ENCODE data around the gene ACTG2. TPM values are rescaled to one million over a fixed set of nuclear protein-coding genes. Genes with fewer than 3 reads are reported as not detected.

Gene ACTG2
- total and polyA plus RNA-seq, 4 donors: 5.3 to 21.0 (median 6.2) TPM

DNA sequence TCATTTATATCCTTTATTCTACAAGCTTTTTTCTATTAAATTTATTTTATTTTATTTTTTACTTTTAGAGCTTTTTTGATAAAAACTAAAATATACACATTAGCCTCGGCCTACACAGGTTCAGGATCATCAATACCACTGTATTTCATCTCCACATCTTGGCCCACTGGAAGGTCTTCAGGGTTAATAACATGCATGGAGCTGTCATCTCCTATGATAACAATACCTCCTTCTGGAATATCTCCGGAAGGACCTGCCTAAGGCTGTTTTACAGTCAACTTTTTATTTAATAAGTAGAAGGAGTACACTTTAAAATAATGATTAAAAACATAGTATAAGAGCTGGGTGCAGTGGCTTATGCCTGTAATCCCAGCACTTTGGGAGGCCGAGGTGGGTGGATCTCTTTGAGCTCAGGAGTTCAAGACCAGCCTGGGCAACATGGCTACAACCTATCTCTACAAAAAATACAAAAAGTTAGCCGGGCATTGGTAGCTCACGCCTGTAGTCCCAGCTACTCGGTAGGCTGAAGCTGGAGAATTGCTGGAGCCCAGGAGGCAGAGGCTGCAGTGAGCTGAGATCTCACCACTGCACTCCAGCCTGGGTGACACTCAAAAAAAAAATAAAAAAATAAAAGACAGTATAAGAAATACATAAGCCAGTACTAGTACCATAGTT, 18.2 kb downstream of the ACTG2 start:
- H3K27me3 ChIP-seq (ENCODE audit: control insufficient read depth, insufficient read depth, low read length): no peaks in the 10 kb centered on the region
- H3K36me3 ChIP-seq (ENCODE audit: control insufficient read depth, insufficient read depth, low read length): no peaks in the 10 kb centered on the region
- H3K27ac ChIP-seq (ENCODE audit: low read depth, low read length): no peak overlapping the region
- no peaks in the 10 kb centered on the region for H3K4me1 ChIP-seq (ENCODE audit: control insufficient read depth, insufficient read depth, low read length)
- no CpG with 5 or more reads among the region's 6 CpGs for WGBS (ENCODE audit: insufficient coverage)
- no peak for DNase-seq (ENCODE audit: low read depth in 4 of 6, low spot score in 6 of 6)
- H3K4me3 ChIP-seq (ENCODE audit: low read depth, low read length): no peak overlapping the region
- H3K9me3 ChIP-seq (ENCODE audit: control insufficient read depth, insufficient read depth, low read length): no peaks in the 10 kb centered on the region

- Histone ChIP-seq H3K9me3 (ENCODE audit: control insufficient read depth, insufficient read depth, low read length) (no peaks in the 10 kb centered on the region), H3K27me3 (ENCODE audit: control insufficient read depth, insufficient read depth, low read length) (no peaks in the 10 kb centered on the region), H3K36me3 (ENCODE audit: control insufficient read depth, insufficient read depth, low read length) (no peaks in the 10 kb centered on the region), H3K27ac (ENCODE audit: low read depth, low read length) (no peak overlapping the region), H3K4me3 (ENCODE audit: low read depth, low read length) (no peak overlapping the region), H3K4me1 (ENCODE audit: control insufficient read depth, insufficient read depth, low read length) (no peaks in the 10 kb centered on the region)
- DNase-seq (ENCODE audit: low read depth in 4 of 6, low spot score in 6 of 6): no peak
- no CpG with 5 or more reads among the region's 8 CpGs for WGBS (ENCODE audit: insufficient coverage)
These were observed 18.9 kb downstream of the ACTG2 start for GRCh38 chr2:73911548-73912208.

GRCh38 chr2:73913414-73914054, 20.7 kb downstream of the ACTG2 start:
- no peak overlapping the region for H3K4me3 ChIP-seq (ENCODE audit: low read depth, low read length)
- DNase-seq (ENCODE audit: low read depth in 4 of 6, low spot score in 6 of 6): no peak
- H3K27ac ChIP-seq (ENCODE audit: low read depth, low read length): no peak overlapping the region
- no peaks in the 10 kb centered on the region for H3K4me1 ChIP-seq (ENCODE audit: control insufficient read depth, insufficient read depth, low read length)
- H3K27me3 ChIP-seq (ENCODE audit: control insufficient read depth, insufficient read depth, low read length): no peaks in the 10 kb centered on the region
- H3K9me3 ChIP-seq (ENCODE audit: control insufficient read depth, insufficient read depth, low read length): no peaks in the 10 kb centered on the region
- WGBS (ENCODE audit: insufficient coverage): 91% methylated on average over 8 of the region's 8 CpGs
- no peaks in the 10 kb centered on the region for H3K36me3 ChIP-seq (ENCODE audit: control insufficient read depth, insufficient read depth, low read length)

DNA sequence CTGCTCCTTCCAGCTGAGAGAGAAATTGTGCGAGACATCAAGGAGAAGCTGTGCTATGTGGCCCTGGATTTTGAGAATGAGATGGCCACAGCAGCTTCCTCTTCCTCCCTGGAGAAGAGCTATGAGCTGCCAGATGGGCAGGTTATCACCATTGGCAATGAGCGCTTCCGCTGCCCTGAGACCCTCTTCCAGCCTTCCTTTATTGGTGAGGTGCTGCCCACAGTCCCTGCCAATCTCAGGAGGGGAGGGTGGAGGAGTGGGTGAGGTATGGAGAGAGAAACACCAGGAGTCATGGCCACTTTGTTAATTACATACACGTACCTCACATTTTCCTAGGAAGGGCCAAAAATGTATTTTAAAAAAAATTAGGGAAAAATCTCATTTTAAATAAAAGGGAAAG, 21.9 kb downstream of the ACTG2 start:
- Histone ChIP-seq H3K27me3 (ENCODE audit: control insufficient read depth, insufficient read depth, low read length) (peaks cover 6% of the 10 kb centered on the region), H3K4me1 (ENCODE audit: control insufficient read depth, insufficient read depth, low read length) (no peaks in the 10 kb centered on the region), H3K4me3 (ENCODE audit: low read depth, low read length) (no peak overlapping the region), H3K36me3 (ENCODE audit: control insufficient read depth, insufficient read depth, low read length) (no peaks in the 10 kb centered on the region), H3K9me3 (ENCODE audit: control insufficient read depth, insufficient read depth, low read length) (no peaks in the 10 kb centered on the region), H3K27ac (ENCODE audit: low read depth, low read length) (no peak overlapping the region)
- 84% methylated on average over 3 of the region's 4 CpGs for WGBS (ENCODE audit: insufficient coverage)
- no peak for DNase-seq (ENCODE audit: low read depth in 4 of 6, low spot score in 6 of 6)

DNA sequence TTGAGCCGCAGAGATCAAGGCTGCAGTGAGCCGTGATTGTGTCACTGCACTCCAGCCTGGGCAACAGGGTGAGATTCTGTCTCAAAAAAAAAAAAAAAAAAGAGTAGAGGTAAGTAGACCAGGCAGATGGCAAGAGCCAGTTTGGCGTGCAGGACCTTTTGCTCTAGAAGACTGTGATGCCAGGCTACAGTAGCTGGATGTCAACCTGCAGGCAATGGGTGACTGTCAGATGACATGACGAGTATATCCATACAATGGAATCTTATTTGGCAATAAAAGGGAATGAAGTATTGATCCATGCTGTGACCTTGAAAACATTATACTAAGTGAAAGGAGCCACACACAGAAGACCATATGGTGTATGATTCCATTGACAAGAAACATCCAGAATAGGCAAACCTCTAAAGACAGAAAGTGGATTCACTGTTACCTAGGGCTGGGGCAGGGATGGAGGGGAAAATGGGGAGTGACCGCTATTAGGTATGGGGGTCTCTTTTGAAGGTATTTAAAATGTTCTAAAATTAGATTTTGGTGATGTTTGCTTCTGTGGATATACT, 22.7 kb downstream of the ACTG2 start:
- Histone ChIP-seq H3K27ac (ENCODE audit: low read depth, low read length) (no peak overlapping the region), H3K4me1 (ENCODE audit: control insufficient read depth, insufficient read depth, low read length) (no peaks in the 10 kb centered on the region), H3K4me3 (ENCODE audit: low read depth, low read length) (no peak overlapping the region), H3K27me3 (ENCODE audit: control insufficient read depth, insufficient read depth, low read length) (peaks cover 7% of the 10 kb centered on the region), H3K36me3 (ENCODE audit: control insufficient read depth, insufficient read depth, low read length) (no peaks in the 10 kb centered on the region), H3K9me3 (ENCODE audit: control insufficient read depth, insufficient read depth, low read length) (no peaks in the 10 kb centered on the region)
- no peak for DNase-seq (ENCODE audit: low read depth in 4 of 6, low spot score in 6 of 6)
- WGBS (ENCODE audit: insufficient coverage): 86% methylated on average over 5 of the region's 5 CpGs

DNA sequence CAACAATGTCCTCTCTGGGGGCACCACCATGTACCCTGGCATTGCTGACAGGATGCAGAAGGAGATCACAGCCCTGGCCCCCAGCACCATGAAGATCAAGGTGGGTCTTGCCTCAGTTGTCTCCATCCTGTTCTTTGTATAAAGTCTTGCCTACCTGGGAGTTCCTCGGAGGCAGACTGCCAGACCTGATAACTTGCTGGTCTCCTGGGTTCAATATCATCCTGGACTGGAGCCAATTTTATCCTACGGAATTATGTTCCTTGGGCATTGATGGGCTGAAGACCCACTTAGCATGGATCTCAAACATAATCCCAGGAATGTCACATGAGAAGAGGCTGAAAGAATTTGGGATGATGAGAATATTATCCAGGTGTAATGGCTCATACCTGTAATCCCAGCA, 23.9 kb downstream of the ACTG2 start:
- no peaks in the 10 kb centered on the region for H3K9me3 ChIP-seq (ENCODE audit: control insufficient read depth, insufficient read depth, low read length)
- H3K36me3 ChIP-seq (ENCODE audit: control insufficient read depth, insufficient read depth, low read length): no peaks in the 10 kb centered on the region
- WGBS (ENCODE audit: insufficient coverage): 88% methylated on average over 1 of the region's 2 CpGs
- no peak for DNase-seq (ENCODE audit: low read depth in 4 of 6, low spot score in 6 of 6)
- peaks cover 15% of the 10 kb centered on the region for H3K27me3 ChIP-seq (ENCODE audit: control insufficient read depth, insufficient read depth, low read length)
- H3K4me3 ChIP-seq (ENCODE audit: low read depth, low read length): no peak overlapping the region
- no peak overlapping the region for H3K27ac ChIP-seq (ENCODE audit: low read depth, low read length)
- no peaks in the 10 kb centered on the region for H3K4me1 ChIP-seq (ENCODE audit: control insufficient read depth, insufficient read depth, low read length)

DNA sequence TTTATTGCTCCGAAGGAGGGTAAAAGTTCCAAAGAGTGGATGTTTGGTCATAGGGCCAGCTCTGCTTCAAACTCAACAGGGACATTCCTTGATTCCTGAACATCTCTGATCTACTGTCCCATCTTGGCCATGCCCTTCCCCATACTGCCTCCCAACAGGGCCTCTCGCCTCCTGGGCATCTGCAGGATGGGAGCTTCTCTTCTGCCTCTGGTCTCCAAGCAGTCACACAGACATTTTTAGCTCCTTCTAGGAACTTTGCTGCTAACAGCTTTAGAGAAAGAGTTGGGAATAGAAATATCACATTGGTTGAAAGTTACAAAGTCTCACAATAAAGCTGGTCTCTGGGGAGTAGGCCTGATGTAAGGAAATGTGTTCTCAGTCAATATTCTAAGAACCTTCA, 24.5 kb downstream of the ACTG2 start:
- 59% methylated on average over 2 of the region's 2 CpGs for WGBS (ENCODE audit: insufficient coverage)
- Histone ChIP-seq H3K36me3 (ENCODE audit: control insufficient read depth, insufficient read depth, low read length) (no peaks in the 10 kb centered on the region), H3K4me1 (ENCODE audit: control insufficient read depth, insufficient read depth, low read length) (no peaks in the 10 kb centered on the region), H3K27me3 (ENCODE audit: control insufficient read depth, insufficient read depth, low read length) (peaks cover 20% of the 10 kb centered on the region), H3K4me3 (ENCODE audit: low read depth, low read length) (no peak overlapping the region), H3K9me3 (ENCODE audit: control insufficient read depth, insufficient read depth, low read length) (no peaks in the 10 kb centered on the region), H3K27ac (ENCODE audit: low read depth, low read length) (no peak overlapping the region)
- no peak for DNase-seq (ENCODE audit: low read depth in 4 of 6, low spot score in 6 of 6)

- H3K27ac ChIP-seq (ENCODE audit: low read depth, low read length): no peak overlapping the region
- no peaks in the 10 kb centered on the region for H3K9me3 ChIP-seq (ENCODE audit: control insufficient read depth, insufficient read depth, low read length)
- no peaks in the 10 kb centered on the region for H3K4me1 ChIP-seq (ENCODE audit: control insufficient read depth, insufficient read depth, low read length)
- peaks cover 24% of the 10 kb centered on the region for H3K27me3 ChIP-seq (ENCODE audit: control insufficient read depth, insufficient read depth, low read length)
- H3K4me3 ChIP-seq (ENCODE audit: low read depth, low read length): no peak overlapping the region
- H3K36me3 ChIP-seq (ENCODE audit: control insufficient read depth, insufficient read depth, low read length): no peaks in the 10 kb centered on the region
- 71% methylated on average over 2 of the region's 4 CpGs for WGBS (ENCODE audit: insufficient coverage)
- DNase-seq (ENCODE audit: low read depth in 4 of 6, low spot score in 6 of 6): no peak
These were observed 24.9 kb downstream of the ACTG2 start for GRCh38 chr2:73917696-73918207.

- Histone ChIP-seq H3K36me3 (ENCODE audit: control insufficient read depth, insufficient read depth, low read length) (no peaks in the 10 kb centered on the region), H3K27me3 (ENCODE audit: control insufficient read depth, insufficient read depth, low read length) (peaks cover 29% of the 10 kb centered on the region), H3K9me3 (ENCODE audit: control insufficient read depth, insufficient read depth, low read length) (no peaks in the 10 kb centered on the region), H3K4me3 (ENCODE audit: low read depth, low read length) (no peak overlapping the region), H3K27ac (ENCODE audit: low read depth, low read length) (no peak overlapping the region), H3K4me1 (ENCODE audit: control insufficient read depth, insufficient read depth, low read length) (no peaks in the 10 kb centered on the region)
- DNase-seq (ENCODE audit: low read depth in 4 of 6, low spot score in 6 of 6): no peak
- WGBS (ENCODE audit: insufficient coverage): 100% methylated on average over 3 of the region's 3 CpGs
These were observed 26.0 kb downstream of the ACTG2 start for GRCh38 chr2:73918856-73919255.
